ENCODE results near the gene CARMIL1.

Gene CARMIL1

DNA sequence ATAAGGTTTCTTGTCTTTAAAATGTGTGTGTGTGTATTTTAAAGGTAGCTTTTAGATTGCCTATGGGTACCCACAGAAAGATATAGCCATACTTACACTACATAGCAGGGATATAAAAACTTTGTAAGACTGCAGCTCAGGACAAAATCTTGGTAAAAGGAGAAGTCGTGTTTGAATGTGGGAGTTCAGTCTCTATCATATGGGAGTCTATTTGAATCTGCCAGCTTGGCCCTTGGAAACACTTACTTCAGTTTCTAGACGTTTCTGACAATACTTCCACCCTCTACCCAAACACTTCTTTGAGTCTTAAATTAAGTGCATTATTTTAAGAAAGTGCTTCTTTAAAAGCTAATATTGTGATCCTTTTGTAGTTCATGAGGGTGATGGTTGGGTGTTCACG is 155.7 kb downstream of the CARMIL1 start:
- no peak overlapping the region for H3K18ac ChIP-seq (ENCODE audit: low read depth in 1 of 2, low read length in 2 of 2)
- no peak overlapping the region for H3K23ac ChIP-seq (ENCODE audit: low read length in 2 of 2)
- WGBS: 100% methylated on average over 1 of the region's 3 CpGs
- H2BK15ac ChIP-seq (ENCODE audit: low read depth, poor library complexity, severe bottlenecking): no peak overlapping the region
- no peaks in the 10 kb centered on the region for H3K27me3 ChIP-seq (ENCODE audit: control insufficient read depth in 1 of 2, insufficient read depth in 1 of 2, low read length in 2 of 2)
- H3K9ac ChIP-seq (ENCODE audit: low read length): no peak overlapping the region
- H2AFZ ChIP-seq (ENCODE audit: low read depth, low read length): no peak overlapping the region
- no peak overlapping the region for H4K8ac ChIP-seq (ENCODE audit: low read length)
- H2BK120ac ChIP-seq (ENCODE audit: low read depth, low read length): no peak overlapping the region
- H3K4me1 ChIP-seq (ENCODE audit: control insufficient read depth, insufficient read depth, low read depth, low read length): peaks cover 3% of the 10 kb centered on the region
- H3K79me1 ChIP-seq (replicated peaks; ENCODE audit: low read length, poor library complexity, severe bottlenecking): peaks cover 21% of the 10 kb centered on the region
- peaks cover 12 to 18% of the 10 kb centered on the region in 2 experiments for H3K36me3 ChIP-seq (ENCODE audit: control insufficient read depth in 1 of 2, insufficient read depth in 2 of 2, low read depth in 1 of 2, low read length in 2 of 2)
- H3K4ac ChIP-seq (ENCODE audit: low read depth in 1 of 2, low read length in 2 of 2): no peak overlapping the region
- no peak overlapping the region for H2AK5ac ChIP-seq (ENCODE audit: low read length, severe bottlenecking)
- DNase-seq: no peak
- no peak overlapping the region for H3K14ac ChIP-seq (ENCODE audit: low read length in 2 of 2)
- H3K9me3 ChIP-seq (ENCODE audit: control insufficient read depth, low read length): no peaks in the 10 kb centered on the region
- no peak overlapping the region for H3K4me3 ChIP-seq (ENCODE audit: insufficient read depth in 1 of 2, low read depth in 1 of 2, low read length in 2 of 2)
- H4K91ac ChIP-seq (ENCODE audit: low read length): no peak overlapping the region
- H3K4me2 ChIP-seq (ENCODE audit: low read length, poor library complexity, severe bottlenecking): no peak overlapping the region
- no peak overlapping the region for H3K27ac ChIP-seq (ENCODE audit: low read length, poor library complexity, severe bottlenecking)
- no peak overlapping the region for H2BK12ac ChIP-seq (ENCODE audit: low read length in 2 of 2)
- H2BK5ac ChIP-seq (ENCODE audit: low read depth, low read length, poor library complexity, severe bottlenecking): no peak overlapping the region

DNA sequence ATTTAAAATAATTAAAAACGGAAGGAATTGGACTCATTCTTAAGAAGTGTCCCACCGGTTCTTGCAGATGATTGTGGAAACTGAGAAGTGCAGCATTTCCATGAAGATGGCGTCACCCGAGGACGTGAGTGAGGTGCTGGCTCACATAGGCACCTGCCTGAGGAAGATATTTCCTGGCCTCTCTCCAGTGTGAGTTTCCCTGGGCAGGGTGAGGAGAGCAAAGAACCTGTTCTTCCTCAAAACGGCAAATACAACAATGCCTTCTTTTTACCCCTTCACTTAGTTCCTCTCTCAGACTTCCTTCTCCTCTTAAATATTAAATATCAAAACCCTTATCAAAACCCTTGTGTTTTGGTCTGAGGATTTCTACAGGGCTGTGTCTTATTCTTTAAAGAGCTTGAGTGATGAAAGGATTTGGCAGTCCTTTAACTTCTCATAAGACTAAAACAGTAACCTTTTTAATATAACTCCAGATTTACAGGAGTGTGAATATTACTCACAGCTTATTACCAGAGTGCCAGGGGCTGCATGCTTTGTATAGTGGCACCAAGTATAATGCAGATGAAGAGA is 156.3 kb downstream of the CARMIL1 start:
- Histone ChIP-seq H3K9ac (ENCODE audit: low read length) (no peak overlapping the region), H3K36me3 (ENCODE audit: control insufficient read depth in 1 of 2, insufficient read depth in 2 of 2, low read depth in 1 of 2, low read length in 2 of 2) (peaks cover 12 to 22% of the 10 kb centered on the region in 2 experiments), H3K9me3 (ENCODE audit: control insufficient read depth, low read length) (no peaks in the 10 kb centered on the region), H3K4ac (ENCODE audit: low read depth in 1 of 2, low read length in 2 of 2) (no peak overlapping the region), H3K4me2 (ENCODE audit: low read length, poor library complexity, severe bottlenecking) (no peak overlapping the region), H3K4me1 (ENCODE audit: control insufficient read depth, insufficient read depth, low read depth, low read length) (peaks cover 3% of the 10 kb centered on the region), H2BK5ac (ENCODE audit: low read depth, low read length, poor library complexity, severe bottlenecking) (no peak overlapping the region), H3K79me1 (replicated peaks; ENCODE audit: low read length, poor library complexity, severe bottlenecking) (peaks cover 21% of the 10 kb centered on the region), H2BK15ac (ENCODE audit: low read depth, poor library complexity, severe bottlenecking) (no peak overlapping the region), H3K4me3 (ENCODE audit: insufficient read depth in 1 of 2, low read depth in 1 of 2, low read length in 2 of 2) (no peak overlapping the region), H3K14ac (ENCODE audit: low read length in 2 of 2) (no peak overlapping the region), H3K27ac (ENCODE audit: low read length, poor library complexity, severe bottlenecking) (no peak overlapping the region), H2AFZ (ENCODE audit: low read depth, low read length) (no peak overlapping the region), H4K8ac (ENCODE audit: low read length) (no peak overlapping the region), H3K27me3 (ENCODE audit: control insufficient read depth in 1 of 2, insufficient read depth in 1 of 2, low read length in 2 of 2) (no peaks in the 10 kb centered on the region), H3K23ac (ENCODE audit: low read length in 2 of 2) (no peak overlapping the region), H3K18ac (ENCODE audit: low read depth in 1 of 2, low read length in 2 of 2) (no peak overlapping the region), H2AK5ac (ENCODE audit: low read length, severe bottlenecking) (no peak overlapping the region), H4K91ac (ENCODE audit: low read length) (no peak overlapping the region), H2BK12ac (ENCODE audit: low read length in 2 of 2) (no peak overlapping the region), H2BK120ac (ENCODE audit: low read depth, low read length) (no peak overlapping the region)
- 91% methylated on average over 6 of the region's 6 CpGs for WGBS
- no peak for DNase-seq

DNA sequence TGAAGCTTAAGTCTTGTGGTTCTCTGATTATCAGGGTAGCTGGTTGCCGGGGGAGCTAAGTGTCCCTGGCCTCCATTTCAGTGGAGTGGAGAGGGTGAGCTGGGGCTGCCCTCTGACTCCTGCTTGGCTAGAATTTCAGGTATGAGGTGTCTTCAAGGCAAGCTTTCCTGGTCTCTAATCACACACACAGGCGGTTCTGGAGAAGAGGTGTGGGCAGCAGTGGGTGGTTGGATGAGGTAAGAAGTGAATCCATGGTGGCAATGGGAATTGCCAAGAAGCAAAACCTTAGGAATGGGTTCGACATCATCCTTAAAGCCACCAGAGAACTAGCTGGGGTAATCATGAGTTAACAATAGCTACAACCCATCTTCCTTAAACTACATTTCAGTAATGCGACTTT is 157.6 kb downstream of the CARMIL1 start:
- Histone ChIP-seq H2AFZ (ENCODE audit: low read depth, low read length) (no peak overlapping the region), H3K36me3 (ENCODE audit: control insufficient read depth in 1 of 2, insufficient read depth in 2 of 2, low read depth in 1 of 2, low read length in 2 of 2) (peaks cover 12 to 22% of the 10 kb centered on the region in 2 experiments), H2BK15ac (ENCODE audit: low read depth, poor library complexity, severe bottlenecking) (no peak overlapping the region), H2AK5ac (ENCODE audit: low read length, severe bottlenecking) (no peak overlapping the region), H4K91ac (ENCODE audit: low read length) (no peak overlapping the region), H2BK12ac (ENCODE audit: low read length in 2 of 2) (no peak overlapping the region), H4K8ac (ENCODE audit: low read length) (no peak overlapping the region), H3K18ac (ENCODE audit: low read depth in 1 of 2, low read length in 2 of 2) (no peak overlapping the region), H3K9ac (ENCODE audit: low read length) (no peak overlapping the region), H3K23ac (ENCODE audit: low read length in 2 of 2) (no peak overlapping the region), H3K27me3 (ENCODE audit: control insufficient read depth in 1 of 2, insufficient read depth in 1 of 2, low read length in 2 of 2) (no peaks in the 10 kb centered on the region), H3K4ac (ENCODE audit: low read depth in 1 of 2, low read length in 2 of 2) (no peak overlapping the region), H3K4me3 (ENCODE audit: insufficient read depth in 1 of 2, low read depth in 1 of 2, low read length in 2 of 2) (no peak overlapping the region), H3K4me2 (ENCODE audit: low read length, poor library complexity, severe bottlenecking) (no peak overlapping the region), H3K79me1 (replicated peaks; ENCODE audit: low read length, poor library complexity, severe bottlenecking) (peaks cover 17% of the 10 kb centered on the region), H3K4me1 (ENCODE audit: control insufficient read depth, insufficient read depth, low read depth, low read length) (peaks cover 3% of the 10 kb centered on the region), H3K27ac (ENCODE audit: low read length, poor library complexity, severe bottlenecking) (no peak overlapping the region), H2BK5ac (ENCODE audit: low read depth, low read length, poor library complexity, severe bottlenecking) (no peak overlapping the region), H2BK120ac (ENCODE audit: low read depth, low read length) (no peak overlapping the region), H3K14ac (ENCODE audit: low read length in 2 of 2) (no peak overlapping the region), H3K9me3 (ENCODE audit: control insufficient read depth, low read length) (no peaks in the 10 kb centered on the region)
- 75% methylated on average over 2 of the region's 4 CpGs for WGBS
- DNase-seq: no peak

DNA sequence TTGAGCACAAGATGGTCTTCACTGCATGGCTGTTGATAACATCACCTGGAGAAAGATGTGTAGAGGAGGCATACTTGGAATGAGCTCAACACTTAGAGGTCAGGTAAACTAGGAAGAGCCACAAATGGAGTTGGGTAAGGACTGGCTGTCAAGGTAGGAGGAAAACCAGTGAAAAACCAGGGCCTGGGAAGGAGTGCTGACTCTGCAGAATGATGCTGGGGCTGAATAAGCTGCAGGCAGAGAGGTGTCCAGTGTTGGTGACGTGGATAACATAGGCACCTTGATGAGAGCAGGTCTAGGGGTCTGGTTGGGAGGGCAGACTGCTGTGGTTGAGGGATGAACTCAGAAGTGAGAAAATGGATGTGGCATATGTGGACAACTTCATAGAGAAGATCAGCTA is 160.2 kb downstream of the CARMIL1 start:
- H3K9me3 ChIP-seq (ENCODE audit: control insufficient read depth, low read length): no peaks in the 10 kb centered on the region
- H3K4me2 ChIP-seq (ENCODE audit: low read length, poor library complexity, severe bottlenecking): no peak overlapping the region
- peaks cover 16% of the 10 kb centered on the region for H3K79me1 ChIP-seq (replicated peaks; ENCODE audit: low read length, poor library complexity, severe bottlenecking)
- H3K27me3 ChIP-seq (ENCODE audit: control insufficient read depth in 1 of 2, insufficient read depth in 1 of 2, low read length in 2 of 2): no peaks in the 10 kb centered on the region
- peaks cover 12 to 22% of the 10 kb centered on the region in 2 experiments for H3K36me3 ChIP-seq (ENCODE audit: control insufficient read depth in 1 of 2, insufficient read depth in 2 of 2, low read depth in 1 of 2, low read length in 2 of 2)
- no peak overlapping the region for H3K4me3 ChIP-seq (ENCODE audit: insufficient read depth in 1 of 2, low read depth in 1 of 2, low read length in 2 of 2)
- H3K18ac ChIP-seq (ENCODE audit: low read depth in 1 of 2, low read length in 2 of 2): no peak overlapping the region
- no peak overlapping the region for H2BK12ac ChIP-seq (ENCODE audit: low read length in 2 of 2)
- no peak overlapping the region for H3K9ac ChIP-seq (ENCODE audit: low read length)
- no peak overlapping the region for H2AK5ac ChIP-seq (ENCODE audit: low read length, severe bottlenecking)
- DNase-seq: no peak
- H3K4ac ChIP-seq (ENCODE audit: low read depth in 1 of 2, low read length in 2 of 2): no peak overlapping the region
- no peak overlapping the region for H2BK15ac ChIP-seq (ENCODE audit: low read depth, poor library complexity, severe bottlenecking)
- H3K23ac ChIP-seq (ENCODE audit: low read length in 2 of 2): no peak overlapping the region
- H3K4me1 ChIP-seq (ENCODE audit: control insufficient read depth, insufficient read depth, low read depth, low read length): peaks cover 5% of the 10 kb centered on the region
- H2BK5ac ChIP-seq (ENCODE audit: low read depth, low read length, poor library complexity, severe bottlenecking): no peak overlapping the region
- 78% methylated on average over 1 of the region's 1 CpG for WGBS
- H3K14ac ChIP-seq (ENCODE audit: low read length in 2 of 2): no peak overlapping the region
- H2AFZ ChIP-seq (ENCODE audit: low read depth, low read length): no peak overlapping the region
- no peak overlapping the region for H4K91ac ChIP-seq (ENCODE audit: low read length)
- H4K8ac ChIP-seq (ENCODE audit: low read length): no peak overlapping the region
- H3K27ac ChIP-seq (ENCODE audit: low read length, poor library complexity, severe bottlenecking): no peak overlapping the region
- H2BK120ac ChIP-seq (ENCODE audit: low read depth, low read length): no peak overlapping the region
